ENCODE results near the gene ALOX15B. TPM values are rescaled to one million over a fixed set of nuclear protein-coding genes. Genes with fewer than 3 reads are reported as not detected.
"Not testable (repeated sequence)": the region's sequence is repeated elsewhere in the genome, so short reads cannot be mapped to it uniquely, and the experiment has no call there.

The ALOX15B gene
- total and polyA plus RNA-seq, 2 experiments from 2014 or later: 5.7 to 26.1 TPM

- TF ChIP-seq EZH2phosphoT487 (IDR thresholded peaks at IDR 0.05; ENCODE audit: low read depth, severe bottlenecking, unreplicated experiment): no peak
- TF ChIP-seq CTCF (IDR thresholded peaks at IDR 0.05; ENCODE audit: poor library complexity): no peak
- TF ChIP-seq EZH2 (IDR thresholded peaks at IDR 0.05; ENCODE audit: borderline replicate concordance): no peak
- DNase-seq (ENCODE audit: low spot score): no peak
- Histone ChIP-seq H3K9me3 (ENCODE audit: low read depth) (no peaks in the 10 kb centered on the region), H3K4me1 (ENCODE audit: insufficient read depth) (peaks cover 20% of the 10 kb centered on the region), H3K27me3 (peaks cover 52% of the 10 kb centered on the region), H3K9me2 (replicated peaks; ENCODE audit: insufficient read depth) (no peaks in the 10 kb centered on the region), H3K4me2 (no peak overlapping the region), H3K79me2 (no peaks in the 10 kb centered on the region), H2AFZ (no peak overlapping the region), H3K36me3 (replicated peaks; ENCODE audit: insufficient read depth, low read depth) (no peaks in the 10 kb centered on the region), H4K20me1 (ENCODE audit: insufficient read depth, poor library complexity, severe bottlenecking) (no peaks in the 10 kb centered on the region), H3K27ac (no peak overlapping the region), H3K4me3 (no peak overlapping the region)
- WGBS (ENCODE audit: low lambda C conversion rate, missing lambda C conversion rate): 88% methylated on average over 14 of the region's 14 CpGs
Measured at GRCh38 chr17:8075574-8076342, 36.9 kb downstream of the ALOX15B start.

GRCh38 chr17:8076502-8077266 lies 37.8 kb downstream of the ALOX15B start:
- Histone ChIP-seq H3K27me3 (peaks cover 44% of the 10 kb centered on the region), H3K27ac (no peak overlapping the region), H3K9me3 (ENCODE audit: low read depth) (no peaks in the 10 kb centered on the region), H3K9me2 (replicated peaks; ENCODE audit: insufficient read depth) (no peaks in the 10 kb centered on the region), H3K36me3 (replicated peaks; ENCODE audit: insufficient read depth, low read depth) (no peaks in the 10 kb centered on the region), H2AFZ (no peak overlapping the region), H3K4me1 (ENCODE audit: insufficient read depth) (peaks cover 20% of the 10 kb centered on the region), H3K79me2 (no peaks in the 10 kb centered on the region), H4K20me1 (ENCODE audit: insufficient read depth, poor library complexity, severe bottlenecking) (no peaks in the 10 kb centered on the region), H3K4me2 (no peak overlapping the region), H3K4me3 (no peak overlapping the region)
- no peak for TF ChIP-seq CTCF (IDR thresholded peaks at IDR 0.05; ENCODE audit: poor library complexity)
- TF ChIP-seq EZH2phosphoT487 (IDR thresholded peaks at IDR 0.05; ENCODE audit: low read depth, severe bottlenecking, unreplicated experiment): no peak
- no peak for TF ChIP-seq EZH2 (IDR thresholded peaks at IDR 0.05; ENCODE audit: borderline replicate concordance)
- DNase-seq (ENCODE audit: low spot score): no peak
- whole genome bisulfite sequencing (ENCODE audit: low lambda C conversion rate, missing lambda C conversion rate): 93% methylated on average over 13 of the region's 13 CpGs

GRCh38 chr17:8077939-8078338 lies 39.1 kb downstream of the ALOX15B start:
- WGBS (ENCODE audit: low lambda C conversion rate, missing lambda C conversion rate): 89% methylated on average over 5 of the region's 5 CpGs
- Histone ChIP-seq H3K4me1 (ENCODE audit: insufficient read depth) (peaks cover 11% of the 10 kb centered on the region), H3K27me3 (peaks cover 32% of the 10 kb centered on the region)
- H3K27ac ChIP-seq; H3K9me2 ChIP-seq (replicated peaks; ENCODE audit: insufficient read depth); H3K36me3 ChIP-seq (replicated peaks; ENCODE audit: insufficient read depth, low read depth); H2AFZ ChIP-seq; H3K79me2 ChIP-seq; H4K20me1 ChIP-seq (ENCODE audit: insufficient read depth, poor library complexity, severe bottlenecking); H3K4me2 ChIP-seq; H3K4me3 ChIP-seq; H3K9me3 ChIP-seq (ENCODE audit: low read depth); DNase-seq (ENCODE audit: low spot score): not testable (repeated sequence)

Measured in hepatocyte (in vitro differentiated cells).